Neuron (in vitro differentiated cells): Measurements from ENCODE around the gene TNRC18.
"Not testable (repeated sequence)": the region's sequence is repeated elsewhere in the genome, so short reads cannot be mapped to it uniquely, and the experiment has no call there.

Experiments used
- H2AFZ ChIP-seq: one replicate; pipeline ENCODE4 v1.6.1; 2013; ENCODE audit warnings: low read depth, mild to moderate bottlenecking, inconsistent platforms, low read length, moderate library complexity
- H3K27me3 ChIP-seq: one replicate; pipeline ENCODE4 v1.6.1; 2013; ENCODE audit warnings: low read length; ENCODE audit not compliant: insufficient read depth
- H3K36me3 ChIP-seq: one replicate; pipeline ENCODE4 v1.6.1; 2013; ENCODE audit warnings: low read length; ENCODE audit not compliant: insufficient read depth
- H3K4me1 ChIP-seq: one replicate; pipeline ENCODE4 v1.6.1; 2013; ENCODE audit warnings: low read length; ENCODE audit not compliant: insufficient read depth
- H3K4me3 ChIP-seq: 2 replicates; pipeline ENCODE4 v1.5.1; 2013; ENCODE audit warnings: mild to moderate bottlenecking, low read length, moderate library complexity
- H3K9me3 ChIP-seq: one replicate; pipeline ENCODE4 v1.6.1; 2013; ENCODE audit warnings: low read length

TNRC18 gene

GRCh38 chr7:5294169-5294987 lies 129.3 kb downstream of the TNRC18 start:
- Histone ChIP-seq H3K4me1 (no peaks in the 10 kb centered on the region), H2AFZ (no peak overlapping the region), H3K27me3 (no peaks in the 10 kb centered on the region), H3K36me3 (peaks cover 62% of the 10 kb centered on the region), H3K4me3 (no peak overlapping the region), H3K9me3 (peaks cover 7% of the 10 kb centered on the region)

- H3K4me1 ChIP-seq, H3K9me3 ChIP-seq, H3K27me3 ChIP-seq, H3K4me3 ChIP-seq, H2AFZ ChIP-seq: not testable (repeated sequence)
- H3K36me3 ChIP-seq, result peaks cover 54% of the 10 kb centered on the region
These were observed 131.8 kb downstream of the TNRC18 start for GRCh38 chr7:5291711-5292335.

GRCh38 chr7:5291301-5291700 lies 132.3 kb downstream of the TNRC18 start:
- peaks cover 56% of the 10 kb centered on the region for H3K36me3 ChIP-seq
- peaks cover 7% of the 10 kb centered on the region for H3K9me3 ChIP-seq

GRCh38 chr7:5289355-5289754 lies 134.3 kb downstream of the TNRC18 start:
- Histone ChIP-seq H3K9me3 (peaks cover 5% of the 10 kb centered on the region), H3K27me3 (no peaks in the 10 kb centered on the region), H3K4me1 (peaks cover 5% of the 10 kb centered on the region), H3K4me3 (no peak overlapping the region), H3K36me3 (peaks cover 44% of the 10 kb centered on the region), H2AFZ (no peak overlapping the region)

More at GRCh38 chr7:5291301-5291700, 132.3 kb downstream of the TNRC18 start:
- Histone ChIP-seq H3K27me3 (no peaks in the 10 kb centered on the region), H3K4me1 (no peaks in the 10 kb centered on the region), H2AFZ (no peak overlapping the region), H3K4me3 (no peak overlapping the region)

- not testable (repeated sequence) for H3K4me3 ChIP-seq, H3K4me1 ChIP-seq, H3K9me3 ChIP-seq, H3K27me3 ChIP-seq, H2AFZ ChIP-seq
- H3K36me3 ChIP-seq, result peaks cover 40% of the 10 kb centered on the region
These were observed 135.1 kb downstream of the TNRC18 start for GRCh38 chr7:5288560-5288959.

- no peaks in the 10 kb centered on the region for H3K9me3 ChIP-seq
- no peak overlapping the region for H2AFZ ChIP-seq
- no peak overlapping the region for H3K4me3 ChIP-seq
These were observed 135.8 kb downstream of the TNRC18 start for GRCh38 chr7:5287802-5288201.

GRCh38 chr7:5287373-5287772 lies 136.3 kb downstream of the TNRC18 start:
- H3K36me3 ChIP-seq, result peaks cover 36% of the 10 kb centered on the region
- not testable (repeated sequence) for H2AFZ ChIP-seq, H3K9me3 ChIP-seq, H3K27me3 ChIP-seq, H3K4me3 ChIP-seq, H3K4me1 ChIP-seq

More at GRCh38 chr7:5287802-5288201, 135.8 kb downstream of the TNRC18 start:
- H3K27me3 ChIP-seq, result no peaks in the 10 kb centered on the region
- H3K36me3 ChIP-seq, result peaks cover 36% of the 10 kb centered on the region
- H3K4me1 ChIP-seq, result peaks cover 7% of the 10 kb centered on the region

- no peaks in the 10 kb centered on the region for H3K27me3 ChIP-seq
- H3K4me1 ChIP-seq, result peaks cover 7% of the 10 kb centered on the region
- H3K4me3 ChIP-seq, result no peak overlapping the region
- H2AFZ ChIP-seq, result no peak overlapping the region
- peaks cover 34% of the 10 kb centered on the region for H3K36me3 ChIP-seq
- H3K9me3 ChIP-seq, result no peaks in the 10 kb centered on the region
These were observed 136.7 kb downstream of the TNRC18 start for GRCh38 chr7:5286933-5287332.

GRCh38 chr7:5284304-5285281 lies 139.0 kb downstream of the TNRC18 start:
- Histone ChIP-seq H3K4me3 (peak overlapping the region; percentile 71), H2AFZ (no peak overlapping the region), H3K27me3 (no peaks in the 10 kb centered on the region), H3K36me3 (peaks cover 18% of the 10 kb centered on the region), H3K4me1 (peaks cover 7% of the 10 kb centered on the region), H3K9me3 (no peaks in the 10 kb centered on the region)

GRCh38 chr7:5283421-5284303 lies 140.0 kb downstream of the TNRC18 start:
- Histone ChIP-seq H3K27me3 (no peaks in the 10 kb centered on the region), H3K4me3 (peak overlapping the region; percentile 71), H3K4me1 (peaks cover 7% of the 10 kb centered on the region), H3K9me3 (no peaks in the 10 kb centered on the region), H3K36me3 (peaks cover 9% of the 10 kb centered on the region), H2AFZ (peak overlapping the region; percentile 54)

- Histone ChIP-seq H3K27me3 (no peaks in the 10 kb centered on the region), H3K36me3 (peaks cover 4% of the 10 kb centered on the region), H3K4me3 (peak within 1 kb of the TSS; percentile 71), H2AFZ (peak within 1 kb of the TSS; percentile 54), H3K9me3 (no peaks in the 10 kb centered on the region), H3K4me1 (peaks cover 7% of the 10 kb centered on the region)
These were observed 140.9 kb downstream of the TNRC18 start, which contains the start of gene SLC29A4 for GRCh38 chr7:5282543-5283316. Gene SLC29A4 (plus strand): TSS chr7:5282943. CDS start chr7:5287817, 4,874 bp downstream.
